Lung (tissue), 12 donors: ENCODE measurements around the gene ILF3. TPM values are rescaled to one million over a fixed set of nuclear protein-coding genes. Genes with fewer than 3 reads are reported as not detected.

ENCODE experiments used
- ATAC-seq: fragments of 200-7000 bp; cut with Tn5 transposase; one replicate; pipeline ENCODE4 v1.9.1; 2020; ENCODE audit warnings: moderate number of reproducible peaks; ENCODE audit not compliant: insufficient read depth, low FRiP score
- DNase-seq, 3 donors: peaks; one replicate each; pipeline ENCODE4 v3.0.0-alpha.2; 2013 to 2017
- H3K27ac ChIP-seq, 2 donors: one replicate each; pipeline ENCODE4 v1.5.1; 2013; ENCODE audit warnings: mild to moderate bottlenecking in 2 of 2, moderate library complexity in 2 of 2, control low read depth in 1 of 2, inconsistent platforms in 1 of 2, low read depth in 1 of 2, low read length in 1 of 2
- H3K27me3 ChIP-seq, 3 donors: one replicate each; pipeline ENCODE4 v1.5.1; 2013; ENCODE audit warnings: low read length in 2 of 3; ENCODE audit not compliant: control insufficient read depth in 3 of 3, insufficient read depth in 3 of 3
- H3K36me3 ChIP-seq, 4 donors: one replicate each; pipeline ENCODE4 v1.5.1; 2013; ENCODE audit warnings: low read length in 4 of 4, mild to moderate bottlenecking in 1 of 4, moderate library complexity in 1 of 4; ENCODE audit not compliant: control insufficient read depth in 4 of 4, insufficient read depth in 4 of 4
- H3K4me1 ChIP-seq, 5 donors: one replicate each; pipeline ENCODE4 v1.5.1; 2013; ENCODE audit warnings: low read length in 5 of 5, mild to moderate bottlenecking in 2 of 5, moderate library complexity in 1 of 5; ENCODE audit not compliant: control insufficient read depth in 5 of 5, insufficient read depth in 5 of 5
- H3K4me3 ChIP-seq: one replicate; pipeline ENCODE4 v1.5.1; 2013; ENCODE audit warnings: mild to moderate bottlenecking, control low read depth, moderate library complexity
- H3K9ac ChIP-seq, 2 donors: one replicate each; pipeline ENCODE4 v1.5.1; 2013; ENCODE audit warnings: low read length in 2 of 2, control low read depth in 1 of 2; ENCODE audit not compliant: insufficient read depth in 1 of 2
- H3K9me3 ChIP-seq, 4 donors: one replicate each; pipeline ENCODE4 v1.5.1; 2013; ENCODE audit warnings: low read length in 3 of 4, mild to moderate bottlenecking in 1 of 4, moderate library complexity in 1 of 4; ENCODE audit not compliant: control insufficient read depth in 4 of 4, insufficient read depth in 3 of 4
- WGBS, 2 donors: extraction: QIAGEN DNeasy Blood & Tissue Kit; methylation state at CpG; one replicate each; pipeline ENCODE4 v1.1.7; 2013; 5-methylcytosine and 5-hydroxymethylcytosine counted together
- polyA plus RNA-seq, 2 donors: library from polyadenylated mRNA; stranded (reverse); fragments of 200-250 nt; gene quantifications; one replicate each; pipeline ENCODE4 v1.2.1, GENCODE V29; 2013
- total RNA-seq, 2 donors: library from RNA; depleted of rRNA in 1 of 2; stranded (reverse); fragments of >200 nt in 1 of 2; gene quantifications; one replicate each; pipeline ENCODE4 v1.2.1, GENCODE V29; 2014 to 2021
- TF ChIP-seq, protein P1 (sequence below): IDR thresholded peaks from 2 replicates; pipeline ENCODE4 v1.5.1; 2012; ENCODE audit warnings: mild to moderate bottlenecking; ENCODE audit errors: control extremely low read depth, extremely low read depth
- donor health status: control.
- donor health status: control.
- donor health status: Bipolar disorder and iron deficiency.
- donor health status: healthy.
- donor health status: DM: yes; HTN: yes; CAD: no.

ILF3 gene
- total and polyA plus RNA-seq, 4 donors: 105 to 225 (median 131) TPM

DNA sequence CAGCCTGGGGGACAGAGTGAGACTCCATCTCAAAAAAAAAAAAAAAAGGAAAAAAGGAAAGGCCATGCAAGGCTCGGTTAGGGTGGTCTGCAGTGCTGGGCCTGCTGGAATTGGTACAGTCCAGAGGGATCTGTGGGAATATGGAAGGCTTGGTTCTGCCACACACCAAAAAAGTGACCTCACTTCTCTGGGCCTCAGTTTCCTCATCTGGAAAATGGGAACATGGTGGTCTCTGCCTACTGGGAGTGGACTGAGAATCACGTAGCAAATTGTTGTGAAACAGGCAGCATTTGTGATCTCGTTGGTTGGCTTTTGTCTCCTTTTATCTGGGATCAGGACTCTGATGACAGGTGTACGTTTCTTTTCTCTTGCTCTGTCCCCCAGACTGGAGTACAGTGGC lies 71.3 kb downstream of the ILF3 start:
- peaks cover 0 to 38% (median 0%) of the 10 kb centered on the region in 5 donors for H3K4me1 ChIP-seq

DNA sequence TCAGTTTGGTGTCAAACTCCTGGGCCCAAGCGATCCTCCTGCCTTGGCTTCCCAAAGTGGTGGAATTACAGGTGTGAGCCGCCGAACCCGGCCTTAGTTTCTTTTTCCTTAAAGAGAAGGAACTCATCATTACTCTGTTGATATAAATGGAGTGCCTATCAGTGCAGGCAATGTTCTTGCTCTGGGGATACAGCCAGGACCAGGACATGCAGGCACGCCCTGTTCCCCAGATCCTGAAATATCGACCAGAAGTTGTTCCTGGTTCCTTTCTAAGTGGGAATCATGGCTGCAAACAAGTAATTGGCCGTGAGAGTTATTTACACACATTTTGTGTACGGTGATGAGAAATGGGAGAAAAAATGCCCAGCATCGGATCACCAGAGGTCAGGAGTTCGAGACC lies 72.1 kb downstream of the ILF3 start:
- no peaks in the 10 kb centered on the region for H3K27me3 ChIP-seq
- no peak overlapping the region for H3K9ac ChIP-seq
- H3K27ac ChIP-seq: peak overlapping the region in 1 of 2 donors; percentile 14
- ATAC-seq (no peak), DNase-seq (no peak)
- TF ChIP-seq, protein P1, sequence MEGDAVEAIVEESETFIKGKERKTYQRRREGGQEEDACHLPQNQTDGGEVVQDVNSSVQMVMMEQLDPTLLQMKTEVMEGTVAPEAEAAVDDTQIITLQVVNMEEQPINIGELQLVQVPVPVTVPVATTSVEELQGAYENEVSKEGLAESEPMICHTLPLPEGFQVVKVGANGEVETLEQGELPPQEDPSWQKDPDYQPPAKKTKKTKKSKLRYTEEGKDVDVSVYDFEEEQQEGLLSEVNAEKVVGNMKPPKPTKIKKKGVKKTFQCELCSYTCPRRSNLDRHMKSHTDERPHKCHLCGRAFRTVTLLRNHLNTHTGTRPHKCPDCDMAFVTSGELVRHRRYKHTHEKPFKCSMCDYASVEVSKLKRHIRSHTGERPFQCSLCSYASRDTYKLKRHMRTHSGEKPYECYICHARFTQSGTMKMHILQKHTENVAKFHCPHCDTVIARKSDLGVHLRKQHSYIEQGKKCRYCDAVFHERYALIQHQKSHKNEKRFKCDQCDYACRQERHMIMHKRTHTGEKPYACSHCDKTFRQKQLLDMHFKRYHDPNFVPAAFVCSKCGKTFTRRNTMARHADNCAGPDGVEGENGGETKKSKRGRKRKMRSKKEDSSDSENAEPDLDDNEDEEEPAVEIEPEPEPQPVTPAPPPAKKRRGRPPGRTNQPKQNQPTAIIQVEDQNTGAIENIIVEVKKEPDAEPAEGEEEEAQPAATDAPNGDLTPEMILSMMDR: no peak
- H3K4me3 ChIP-seq: no peak overlapping the region
- H3K9me3 ChIP-seq: no peaks in the 10 kb centered on the region
- 83 to 91% methylated on average over 10 of the region's 10 CpGs for WGBS, 2 donors
- H3K36me3 ChIP-seq: peaks cover 0 to 10% (median 0%) of the 10 kb centered on the region in 4 donors
- H3K4me1 ChIP-seq: peaks cover 0 to 38% (median 0%) of the 10 kb centered on the region in 5 donors

More for the DNA sequence above, 71.3 kb downstream of the ILF3 start:
- TF ChIP-seq, protein P1: no peak
- peak overlapping the region in 1 of 2 donors; percentile 24 for H3K27ac ChIP-seq
- 80% methylated on average over 4 of the region's 4 CpGs for WGBS, 2 donors
- peaks cover 0 to 11% (median 2%) of the 10 kb centered on the region in 4 donors for H3K36me3 ChIP-seq
- no peak overlapping the region for H3K9ac ChIP-seq
- no peaks in the 10 kb centered on the region for H3K9me3 ChIP-seq
- ATAC-seq (no peak), DNase-seq (no peak)
- H3K4me3 ChIP-seq: no peak overlapping the region
- H3K27me3 ChIP-seq: no peaks in the 10 kb centered on the region

DNA sequence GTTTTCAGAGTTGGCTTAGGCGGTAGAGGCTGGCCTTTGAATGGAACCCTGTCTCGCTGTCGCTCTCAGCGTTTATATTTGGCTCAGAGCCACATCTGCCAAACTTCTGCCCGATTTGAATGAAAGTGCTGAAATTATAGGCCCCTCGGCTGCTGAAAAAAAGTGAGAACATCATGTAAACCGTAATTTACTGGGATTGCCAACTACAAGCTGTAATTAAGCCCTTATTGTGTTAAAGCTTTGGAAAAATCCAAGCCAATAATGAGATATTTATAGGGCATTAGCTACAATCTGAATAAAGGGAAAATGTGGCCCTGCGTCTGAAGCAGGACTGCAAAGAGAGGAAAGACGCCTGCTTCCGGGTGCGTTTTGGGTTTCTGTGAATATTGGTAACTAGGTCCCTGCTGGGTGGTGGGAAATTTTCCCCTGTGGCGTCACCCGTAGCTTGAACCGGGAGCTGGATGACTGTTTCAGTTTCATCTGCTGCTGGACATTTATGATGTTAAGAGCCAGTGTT lies 73.6 kb downstream of the ILF3 start:
- Histone ChIP-seq H3K27me3 (no peaks in the 10 kb centered on the region), H3K4me3 (no peak overlapping the region), H3K27ac (peak overlapping the region in 1 of 2 donors; percentile 11), H3K9ac (no peak overlapping the region), H3K4me1 (peaks cover 0 to 36% (median 0%) of the 10 kb centered on the region in 5 donors), H3K36me3 (peaks cover 0 to 10% (median 0%) of the 10 kb centered on the region in 4 donors), H3K9me3 (no peaks in the 10 kb centered on the region)
- TF ChIP-seq, protein P1: no peak
- 68 to 82% methylated on average over 14 of the region's 14 CpGs for WGBS, 2 donors
- DNase-seq (no peak), ATAC-seq (no peak)

DNA sequence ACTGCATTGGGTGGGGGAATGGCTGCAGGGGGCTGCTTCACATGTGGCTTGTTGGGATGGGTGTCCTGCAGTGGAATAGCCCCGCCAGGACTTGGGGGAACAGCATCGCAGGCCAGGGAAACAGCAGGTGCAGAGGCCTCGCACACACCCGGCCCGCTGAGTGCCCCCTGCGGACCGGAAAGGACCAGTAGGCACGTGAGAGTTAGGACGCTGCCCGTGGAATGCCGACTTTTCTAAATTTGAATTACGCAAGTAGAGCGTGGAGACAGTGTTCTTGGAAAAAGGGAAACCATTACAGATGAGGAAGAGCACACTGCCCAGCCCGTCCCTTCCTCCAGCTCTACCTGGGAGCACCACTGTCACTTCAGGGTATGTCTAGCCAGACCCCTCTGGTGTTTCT lies 75.3 kb downstream of the ILF3 start:
- H3K27me3 ChIP-seq: no peaks in the 10 kb centered on the region
- H3K4me3 ChIP-seq: no peak overlapping the region
- peaks cover 0 to 34% (median 0%) of the 10 kb centered on the region in 5 donors for H3K4me1 ChIP-seq
- H3K9ac ChIP-seq: no peak overlapping the region
- TF ChIP-seq, protein P1: no peak
- ATAC-seq: no peak
- H3K36me3 ChIP-seq: peaks cover 0 to 6% (median 0%) of the 10 kb centered on the region in 4 donors
- DNase-seq: no peak
- H3K9me3 ChIP-seq: no peaks in the 10 kb centered on the region
- 48 to 82% methylated on average over 14 of the region's 14 CpGs for WGBS, 2 donors
- H3K27ac ChIP-seq: peak overlapping the region in 1 of 2 donors; percentile 64
